ENCODE results near the gene CEP72. TPM values are rescaled to one million over a fixed set of nuclear protein-coding genes. Genes with fewer than 3 reads are reported as not detected.
"Not testable (repeated sequence)": the region's sequence is repeated elsewhere in the genome, so short reads cannot be mapped to it uniquely, and the experiment has no call there.

Gene CEP72
- total and polyA plus RNA-seq, 7 donors: 0.36 to 7.1 (median 1.6) TPM

DNA sequence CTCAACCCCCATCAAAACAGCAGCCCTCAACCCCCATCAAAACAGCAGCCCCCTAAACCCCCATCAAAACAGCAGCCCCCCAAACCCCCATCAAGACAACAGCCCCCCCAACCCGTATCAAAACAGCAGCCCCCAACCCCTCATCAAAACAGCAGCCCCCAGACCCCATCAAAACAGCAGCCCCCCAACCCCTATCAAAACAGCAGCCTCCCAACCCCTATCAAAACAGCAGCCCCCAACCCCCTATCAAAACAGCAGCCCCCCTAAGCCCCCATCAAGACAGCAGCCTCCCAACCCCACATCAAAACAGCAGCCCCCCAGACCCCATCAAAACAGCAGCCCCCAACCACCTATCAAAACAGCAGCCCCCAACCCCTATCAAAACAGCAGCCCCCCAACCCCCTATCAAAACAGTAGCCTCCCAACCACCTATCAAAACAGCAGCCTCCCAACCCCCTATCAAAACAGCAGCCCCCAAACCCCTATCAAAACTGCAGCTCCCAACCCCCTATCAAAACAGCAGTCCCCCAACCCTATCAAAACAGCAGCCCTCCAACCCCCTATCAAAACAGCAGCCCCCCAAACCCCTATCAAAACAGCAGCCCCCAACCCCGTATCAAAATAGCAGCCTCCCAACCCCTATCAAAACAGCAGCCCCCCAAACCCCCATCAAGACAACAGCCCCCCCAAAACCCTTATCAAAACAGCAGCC, 79.8 kb downstream of the CEP72 start:
- H3K27me3 ChIP-seq: no peaks in the 10 kb centered on the region
- no peaks in the 10 kb centered on the region for H3K4me1 ChIP-seq
- no peak for DNase-seq
- no peaks in the 10 kb centered on the region for H3K36me3 ChIP-seq
- H3K4me3 ChIP-seq: peak overlapping the region; percentile 52 to 81 (median 62)
- no peaks in the 10 kb centered on the region for H3K9me3 ChIP-seq
- intact Hi-C loops (cut with DNase I): no loop called here
- 9 to 32% methylated on average over 2 of the region's 2 CpGs for WGBS, 2 donors
- TF ChIP-seq POLR2A (IDR thresholded peaks at IDR 0.05) (no peak), EP300 (IDR thresholded peaks at IDR 0.05) (no peak), POLR2AphosphoS5 (IDR thresholded peaks at IDR 0.05) (no peak)
- TF ChIP-seq, protein P1, sequence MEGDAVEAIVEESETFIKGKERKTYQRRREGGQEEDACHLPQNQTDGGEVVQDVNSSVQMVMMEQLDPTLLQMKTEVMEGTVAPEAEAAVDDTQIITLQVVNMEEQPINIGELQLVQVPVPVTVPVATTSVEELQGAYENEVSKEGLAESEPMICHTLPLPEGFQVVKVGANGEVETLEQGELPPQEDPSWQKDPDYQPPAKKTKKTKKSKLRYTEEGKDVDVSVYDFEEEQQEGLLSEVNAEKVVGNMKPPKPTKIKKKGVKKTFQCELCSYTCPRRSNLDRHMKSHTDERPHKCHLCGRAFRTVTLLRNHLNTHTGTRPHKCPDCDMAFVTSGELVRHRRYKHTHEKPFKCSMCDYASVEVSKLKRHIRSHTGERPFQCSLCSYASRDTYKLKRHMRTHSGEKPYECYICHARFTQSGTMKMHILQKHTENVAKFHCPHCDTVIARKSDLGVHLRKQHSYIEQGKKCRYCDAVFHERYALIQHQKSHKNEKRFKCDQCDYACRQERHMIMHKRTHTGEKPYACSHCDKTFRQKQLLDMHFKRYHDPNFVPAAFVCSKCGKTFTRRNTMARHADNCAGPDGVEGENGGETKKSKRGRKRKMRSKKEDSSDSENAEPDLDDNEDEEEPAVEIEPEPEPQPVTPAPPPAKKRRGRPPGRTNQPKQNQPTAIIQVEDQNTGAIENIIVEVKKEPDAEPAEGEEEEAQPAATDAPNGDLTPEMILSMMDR (IDR thresholded peaks at IDR 0.05): no peak
- peak overlapping the region; percentile 76 to 89 (median 82) for H3K27ac ChIP-seq

- H3K9me3 ChIP-seq; DNase-seq; intact Hi-C loops (cut with DNase I); H3K36me3 ChIP-seq; H3K4me1 ChIP-seq; H3K27me3 ChIP-seq: not testable (repeated sequence)
- 1% methylated on average over 41 of the region's 41 CpGs for WGBS, 2 donors
- peak overlapping the region; percentile 76 to 89 (median 82) for H3K27ac ChIP-seq
- H3K4me3 ChIP-seq: peak overlapping the region; percentile 52 to 81 (median 62)
Observed at GRCh38 chr5:692529-693041, 80.4 kb downstream of the CEP72 start.

DNA sequence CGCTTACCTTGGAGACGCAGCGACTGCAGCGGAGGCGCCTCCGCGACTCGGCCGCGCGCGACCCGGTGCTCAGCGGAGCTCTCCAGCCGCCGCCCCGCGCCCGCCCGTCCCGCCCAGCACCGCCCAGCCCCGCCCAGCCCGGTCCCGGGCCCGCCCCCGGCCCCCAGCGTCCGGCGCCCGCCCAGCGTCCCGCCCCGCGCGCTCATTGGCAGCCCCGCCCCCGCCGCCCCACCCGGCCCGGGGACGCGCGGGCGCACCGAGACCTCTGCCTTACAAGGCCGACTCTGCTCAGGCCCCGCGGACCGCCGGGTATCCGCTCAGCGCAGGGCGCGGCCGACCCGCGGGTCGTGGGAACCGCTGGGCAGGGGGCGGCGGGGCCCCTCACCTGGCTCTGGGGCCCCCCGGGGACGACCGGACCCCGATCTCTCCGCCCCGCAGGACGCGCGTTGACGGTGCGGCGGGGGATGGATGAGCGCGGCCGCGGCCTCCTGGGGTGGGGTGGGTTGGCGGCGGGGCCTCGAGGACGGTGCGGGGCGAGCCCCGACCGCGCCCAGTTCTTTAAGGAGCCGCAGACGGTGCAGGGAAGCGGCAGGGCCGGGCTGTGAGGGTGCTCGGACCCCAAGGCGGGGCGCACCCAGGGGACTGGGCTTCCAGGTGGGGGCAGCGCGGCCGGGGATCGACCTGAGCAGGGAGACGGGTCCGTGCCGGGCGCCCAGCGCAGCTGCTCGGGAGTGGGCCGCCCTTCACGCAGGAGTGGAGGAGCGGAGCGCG, 81.3 kb downstream of the CEP72 start, which contains the start of gene TPPP:
TPPP (minus strand) TSS at position 82 of the 771 bp plus-strand sequence. CDS start 15,292 bp downstream, outside the sequence.
- intact Hi-C loops (cut with DNase I); H3K36me3 ChIP-seq; H3K4me1 ChIP-seq; H3K27me3 ChIP-seq; H3K9me3 ChIP-seq: not testable (repeated sequence)
- Histone ChIP-seq H3K27ac (peak within 1 kb of the TSS; percentile 76 to 89 (median 85)), H3K4me3 (peak within 1 kb of the TSS; percentile 52 to 81 (median 62))
- 0 to 1% methylated on average over 92 to 105 of the region's 109 CpGs for WGBS, 2 donors
- TF ChIP-seq POLR2A (IDR thresholded peaks at IDR 0.05) (peak; percentile 40 to 41), POLR2AphosphoS5 (IDR thresholded peaks at IDR 0.05) (peak; percentile 92 to 98 (median 92))
- DNase-seq: peak; percentile 94

DNA sequence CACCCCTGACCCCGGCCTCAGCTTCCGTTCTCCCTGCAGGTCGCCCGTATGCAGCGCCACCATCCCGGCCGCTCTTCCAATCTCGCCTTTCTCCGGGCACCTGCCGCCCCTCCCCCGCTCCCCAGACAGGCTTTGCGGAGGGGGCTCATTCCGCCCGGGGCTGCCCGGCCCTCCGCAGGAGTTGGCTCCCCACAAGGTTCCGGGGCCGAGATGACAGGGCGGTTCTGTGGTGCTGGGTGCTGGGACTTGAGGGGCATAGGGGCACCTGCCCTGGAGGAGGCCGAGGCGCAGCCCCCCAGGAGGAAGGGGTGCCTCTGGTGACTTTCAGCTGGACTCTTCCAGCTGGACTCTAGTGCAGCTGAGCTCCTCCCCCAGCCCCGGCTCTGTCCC, 81.9 kb downstream of the CEP72 start:
- intact Hi-C loops (cut with DNase I): not testable (repeated sequence)

GRCh38 chr5:695475-695874, 83.3 kb downstream of the CEP72 start:
- H3K4me3 ChIP-seq; H3K36me3 ChIP-seq; H3K27me3 ChIP-seq; H3K27ac ChIP-seq; H3K4me1 ChIP-seq; DNase-seq; intact Hi-C loops (cut with DNase I): not testable (repeated sequence)
- H3K9me3 ChIP-seq: peaks cover 0 to 11% (median 7%) of the 10 kb centered on the region in 4 donors
- 92 to 96% methylated on average over 9 to 10 of the region's 13 CpGs for whole genome bisulfite sequencing, 2 donors

More for the DNA sequence above, 81.9 kb downstream of the CEP72 start:
- H3K36me3 ChIP-seq, H3K27me3 ChIP-seq, H3K4me1 ChIP-seq, H3K9me3 ChIP-seq: not testable (repeated sequence)
- Histone ChIP-seq H3K4me3 (peak overlapping the region; percentile 52 to 67 (median 60)), H3K27ac (peak overlapping the region in 3 of 4 donors; percentile 76 to 89 (median 89))
- WGBS, 2 donors: 3 to 6% methylated on average over 14 to 21 of the region's 22 CpGs
- peak; percentile 66 for DNase-seq

DNA sequence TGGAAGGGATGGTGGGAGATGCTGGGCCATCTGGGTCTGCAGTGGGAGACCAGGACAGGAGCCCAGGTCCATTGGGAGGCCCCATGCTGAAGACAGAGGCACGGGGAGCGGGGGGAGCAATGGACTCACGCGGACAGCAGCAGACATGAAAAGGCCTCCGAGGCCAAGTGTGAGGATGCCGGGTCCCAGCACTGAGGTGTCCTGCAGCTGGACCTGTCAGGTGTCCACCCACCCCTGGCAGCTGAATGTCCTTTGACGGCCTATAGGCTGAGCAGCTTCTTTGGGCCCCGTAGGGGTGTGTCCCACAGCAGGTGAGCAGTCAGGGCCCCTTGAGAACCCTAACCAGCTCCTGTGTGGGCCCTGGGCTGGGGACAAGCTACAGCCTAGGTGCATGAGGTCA, 84.1 kb downstream of the CEP72 start:
- 95% methylated on average over 6 to 8 of the region's 8 CpGs for WGBS, 2 donors
- H3K9me3 ChIP-seq: peaks cover 0 to 12% (median 8%) of the 10 kb centered on the region in 4 donors
- DNase-seq; H3K36me3 ChIP-seq; H3K27ac ChIP-seq; H3K4me3 ChIP-seq; H3K27me3 ChIP-seq; intact Hi-C loops (cut with DNase I); H3K4me1 ChIP-seq: not testable (repeated sequence)

DNA sequence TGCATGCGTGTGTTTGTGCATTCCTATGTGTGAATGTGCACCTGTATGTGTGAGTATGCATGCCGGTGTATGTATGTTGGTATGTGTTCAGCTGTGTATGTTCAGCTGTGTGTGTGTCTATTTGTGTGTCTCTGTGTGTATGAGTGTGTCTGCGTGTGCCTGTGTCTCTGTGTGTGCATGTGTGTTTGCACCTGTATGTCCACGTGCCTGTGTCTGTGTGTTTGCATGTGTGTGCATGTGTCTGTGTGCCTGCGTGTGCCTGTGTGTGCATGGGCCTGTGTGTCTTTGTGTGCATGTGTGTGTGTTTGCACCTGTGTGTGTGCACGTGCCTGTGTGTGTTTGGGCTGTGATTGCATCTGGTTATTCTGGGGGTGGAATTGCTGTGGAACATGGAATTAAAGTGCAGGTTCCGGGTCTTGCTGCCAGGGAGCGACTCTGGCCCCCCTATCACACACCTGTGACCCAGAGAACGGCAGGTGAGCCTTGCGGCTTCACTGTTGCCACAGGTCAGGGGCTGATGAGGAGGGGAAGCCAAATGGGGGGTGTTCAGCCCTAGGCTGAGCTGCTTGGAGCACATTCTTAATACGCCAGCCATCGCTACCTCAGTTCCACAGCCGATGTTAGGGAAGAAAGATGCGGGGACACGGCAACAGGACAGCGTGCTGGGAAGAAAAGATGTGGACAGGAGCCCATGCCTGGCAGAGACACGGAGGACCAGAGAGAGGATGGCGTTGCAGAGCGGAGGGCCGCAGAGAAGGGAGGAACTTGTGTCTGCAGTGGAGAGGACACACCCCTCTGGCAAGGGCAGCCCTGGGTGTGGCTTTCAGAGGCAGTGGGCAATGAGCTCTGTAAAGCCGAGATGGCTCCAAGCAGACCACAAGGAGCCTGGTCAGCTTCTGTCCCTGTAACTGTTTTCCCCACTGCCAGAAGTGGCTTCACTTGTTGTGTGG, 84.9 kb downstream of the CEP72 start:
- H3K27ac ChIP-seq; H3K27me3 ChIP-seq; intact Hi-C loops (cut with DNase I); DNase-seq; H3K4me3 ChIP-seq; H3K4me1 ChIP-seq; H3K36me3 ChIP-seq: not testable (repeated sequence)
- peaks cover 0 to 12% (median 8%) of the 10 kb centered on the region in 4 donors for H3K9me3 ChIP-seq
- WGBS, 2 donors: 73 to 89% methylated on average over 17 to 21 of the region's 21 CpGs

Other genes with a start within 250 kb of the CEP72 start
- gene EXOC3, start 169.2 kb upstream of the CEP72 start, total RNA-seq: 10 to 100 TPM; 45.7 to 68.7 (median 48.5) TPM
- 10 to 100 TPM; 18.6 to 60.9 (median 36.1) TPM for gene EXOC3, start 169.2 kb upstream of the CEP72 start, polyA plus RNA-seq
- gene SLC9A3, start 87.9 kb upstream of the CEP72 start, total RNA-seq: 1 to 10 TPM in 3 of 4 donors, under 1 TPM in 1; 0.83 to 2.5 (median 2.4) TPM
- 10 to 100 TPM; 12.0 to 51.3 (median 19.9) TPM for gene SLC9A3, start 87.9 kb upstream of the CEP72 start, polyA plus RNA-seq
- 10 to 100 TPM in 1 of 4 donors, 1 to 10 TPM in 3; 7.1 to 15.5 (median 7.6) TPM for gene TPPP, start 81.0 kb downstream of the CEP72 start, total RNA-seq
- 1 to 10 TPM in 2 of 3 donors, under 1 TPM in 1; 0.60 to 3.2 (median 2.6) TPM for gene TPPP, start 81.0 kb downstream of the CEP72 start, polyA plus RNA-seq
- 10 to 100 TPM in 1 of 4 donors, 1 to 10 TPM in 2, under 1 TPM in 1; 0.71 to 12.7 (median 2.4) TPM for gene ZDHHC11B, start 172.4 kb downstream of the CEP72 start, total RNA-seq
- gene ZDHHC11B, start 172.4 kb downstream of the CEP72 start, polyA plus RNA-seq: 1 to 10 TPM in 1 of 3 donors, under 1 TPM in 1, not detected in 1; 0.46 to 2.0 TPM
- gene ZDHHC11, start 238.6 kb downstream of the CEP72 start, total RNA-seq: 1 to 10 TPM; 1.8 to 8.0 (median 3.7) TPM
- gene ZDHHC11, start 238.6 kb downstream of the CEP72 start, polyA plus RNA-seq: 1 to 10 TPM in 1 of 3 donors, under 1 TPM in 1, not detected in 1; 0.60 to 4.9 TPM